ENCODE results near the gene XXYLT1.

DNA sequence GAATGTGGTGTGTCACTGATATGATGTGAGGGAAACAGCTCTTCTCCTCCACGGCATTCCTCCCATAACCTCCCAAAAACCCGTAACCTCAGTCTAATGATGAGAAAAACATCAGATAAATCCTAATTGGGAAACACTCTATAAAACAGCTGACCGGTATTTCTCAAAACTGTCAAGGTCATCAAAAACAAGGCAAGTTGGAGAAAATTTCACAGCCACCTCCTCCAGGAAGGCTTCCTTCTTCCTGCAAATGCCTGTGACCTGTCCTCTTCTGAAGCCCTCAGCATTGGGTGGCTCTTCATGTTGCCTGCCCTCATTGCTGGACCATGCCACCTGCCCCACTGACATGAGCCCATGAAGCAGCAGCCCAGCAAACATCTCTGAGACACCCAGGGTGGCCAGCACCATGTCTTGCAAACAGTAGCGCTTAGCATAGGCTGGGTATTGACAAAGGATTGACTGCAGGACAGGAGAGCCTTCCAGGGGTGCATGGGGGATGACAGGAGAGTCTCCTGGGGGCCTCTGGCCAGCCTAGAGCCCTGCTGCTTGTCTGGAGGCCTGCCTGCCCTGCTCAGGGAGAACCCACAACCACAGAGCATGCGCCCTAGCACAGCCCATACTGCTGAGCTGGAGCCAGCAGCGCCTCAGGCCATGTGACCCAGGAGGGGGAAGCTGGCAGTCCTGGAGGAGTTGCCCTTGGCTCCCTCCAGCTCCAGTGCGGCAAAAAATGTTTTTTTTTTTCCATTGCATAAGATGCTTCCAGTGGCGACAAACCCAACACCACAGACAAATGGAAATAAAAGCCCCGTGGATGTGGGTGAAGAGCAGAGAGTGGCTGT lies 49.7 kb downstream of the XXYLT1 start:
- TF ChIP-seq POLR2A (IDR thresholded peaks at IDR 0.05) = no peak
- TF ChIP-seq, protein P1, sequence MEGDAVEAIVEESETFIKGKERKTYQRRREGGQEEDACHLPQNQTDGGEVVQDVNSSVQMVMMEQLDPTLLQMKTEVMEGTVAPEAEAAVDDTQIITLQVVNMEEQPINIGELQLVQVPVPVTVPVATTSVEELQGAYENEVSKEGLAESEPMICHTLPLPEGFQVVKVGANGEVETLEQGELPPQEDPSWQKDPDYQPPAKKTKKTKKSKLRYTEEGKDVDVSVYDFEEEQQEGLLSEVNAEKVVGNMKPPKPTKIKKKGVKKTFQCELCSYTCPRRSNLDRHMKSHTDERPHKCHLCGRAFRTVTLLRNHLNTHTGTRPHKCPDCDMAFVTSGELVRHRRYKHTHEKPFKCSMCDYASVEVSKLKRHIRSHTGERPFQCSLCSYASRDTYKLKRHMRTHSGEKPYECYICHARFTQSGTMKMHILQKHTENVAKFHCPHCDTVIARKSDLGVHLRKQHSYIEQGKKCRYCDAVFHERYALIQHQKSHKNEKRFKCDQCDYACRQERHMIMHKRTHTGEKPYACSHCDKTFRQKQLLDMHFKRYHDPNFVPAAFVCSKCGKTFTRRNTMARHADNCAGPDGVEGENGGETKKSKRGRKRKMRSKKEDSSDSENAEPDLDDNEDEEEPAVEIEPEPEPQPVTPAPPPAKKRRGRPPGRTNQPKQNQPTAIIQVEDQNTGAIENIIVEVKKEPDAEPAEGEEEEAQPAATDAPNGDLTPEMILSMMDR (IDR thresholded peaks at IDR 0.05) = no peak
